DOHH2 (cell line): ENCODE results near the gene ADGRB3.
"Not testable (repeated sequence)": the region's sequence is repeated elsewhere in the genome, so short reads cannot be mapped to it uniquely, and the experiment has no call there.

Source experiments
- EZH2phosphoT487 ChIP-seq: fragments of 200-600 bp; sonication (generic); IDR thresholded peaks from 2 replicates; pipeline ENCODE4 v1.6.1; 2017; ENCODE audit warnings: borderline replicate concordance, mild to moderate bottlenecking, antibody characterized with exemption, low read length, moderate library complexity, mixed read lengths
- TF ChIP-seq, protein P1 (sequence below): fragments of 200-600 bp; sonication (generic); IDR thresholded peaks from one replicate; pipeline ENCODE4 v1.5.1; 2014; ENCODE audit warnings: antibody characterized with exemption, mild to moderate bottlenecking, low read depth, low read length; ENCODE audit not compliant: poor library complexity, severe bottlenecking

DNA sequence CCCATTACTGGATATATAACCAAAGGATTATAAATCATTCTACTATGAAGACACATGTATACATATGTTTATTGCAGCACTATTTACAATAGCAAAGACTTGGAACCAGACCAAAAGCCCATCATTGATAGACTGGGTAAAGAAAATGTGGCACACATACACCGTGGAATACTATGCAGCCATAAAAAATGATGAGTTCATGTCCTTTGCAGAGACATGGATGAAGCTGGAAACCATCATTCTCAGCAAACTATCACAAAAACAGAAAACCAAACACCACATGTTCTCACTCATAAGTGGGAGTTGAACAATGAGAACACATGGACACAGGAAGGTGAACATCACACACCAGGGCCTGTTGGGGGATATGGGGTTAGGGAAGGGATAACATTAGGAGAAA lies 109.3 kb downstream of the ADGRB3 start:
- TF ChIP-seq, protein P1, sequence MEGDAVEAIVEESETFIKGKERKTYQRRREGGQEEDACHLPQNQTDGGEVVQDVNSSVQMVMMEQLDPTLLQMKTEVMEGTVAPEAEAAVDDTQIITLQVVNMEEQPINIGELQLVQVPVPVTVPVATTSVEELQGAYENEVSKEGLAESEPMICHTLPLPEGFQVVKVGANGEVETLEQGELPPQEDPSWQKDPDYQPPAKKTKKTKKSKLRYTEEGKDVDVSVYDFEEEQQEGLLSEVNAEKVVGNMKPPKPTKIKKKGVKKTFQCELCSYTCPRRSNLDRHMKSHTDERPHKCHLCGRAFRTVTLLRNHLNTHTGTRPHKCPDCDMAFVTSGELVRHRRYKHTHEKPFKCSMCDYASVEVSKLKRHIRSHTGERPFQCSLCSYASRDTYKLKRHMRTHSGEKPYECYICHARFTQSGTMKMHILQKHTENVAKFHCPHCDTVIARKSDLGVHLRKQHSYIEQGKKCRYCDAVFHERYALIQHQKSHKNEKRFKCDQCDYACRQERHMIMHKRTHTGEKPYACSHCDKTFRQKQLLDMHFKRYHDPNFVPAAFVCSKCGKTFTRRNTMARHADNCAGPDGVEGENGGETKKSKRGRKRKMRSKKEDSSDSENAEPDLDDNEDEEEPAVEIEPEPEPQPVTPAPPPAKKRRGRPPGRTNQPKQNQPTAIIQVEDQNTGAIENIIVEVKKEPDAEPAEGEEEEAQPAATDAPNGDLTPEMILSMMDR, result not testable (repeated sequence)
- TF ChIP-seq EZH2phosphoT487, result not testable (repeated sequence)
